ENCODE measurements around the gene DLG1.

DLG1 gene

DNA sequence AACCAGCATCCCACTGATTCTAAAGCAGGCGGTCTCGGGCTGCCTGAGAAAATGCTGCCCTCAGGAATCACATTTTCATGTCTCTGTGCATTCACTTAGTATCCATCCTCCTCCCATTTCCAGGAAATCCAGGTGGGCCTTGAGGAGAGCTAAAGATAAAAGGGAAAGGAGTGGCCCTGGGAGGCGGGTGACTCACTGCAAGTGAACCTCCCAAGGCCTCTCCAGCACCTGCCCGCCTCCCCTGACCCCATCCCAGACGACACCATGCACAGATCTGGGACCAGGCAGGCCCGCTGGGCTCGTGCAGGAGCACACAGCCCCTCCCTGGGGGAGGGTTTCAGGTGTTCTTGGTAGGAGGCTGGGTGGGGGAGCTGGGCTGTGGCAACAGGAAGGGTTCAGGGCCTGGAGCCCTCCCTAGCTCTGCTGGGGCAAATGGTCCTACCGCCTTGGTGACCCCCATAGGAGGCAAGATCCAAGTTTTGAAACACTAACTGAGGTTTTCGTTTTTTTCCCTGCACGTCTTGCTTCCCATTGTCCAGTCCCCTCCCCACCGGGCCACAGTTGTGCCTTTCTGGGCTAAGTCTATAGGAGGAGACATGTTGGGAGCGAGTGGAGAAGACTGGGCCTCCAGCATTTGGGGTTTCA, 291.0 kb downstream of the DLG1 start:
- TF ChIP-seq FOXP2 (optimal IDR thresholded peaks at IDR 0.05; ENCODE audit: borderline replicate concordance, extremely low read depth, extremely low read length, insufficient read depth), result no peak

DNA sequence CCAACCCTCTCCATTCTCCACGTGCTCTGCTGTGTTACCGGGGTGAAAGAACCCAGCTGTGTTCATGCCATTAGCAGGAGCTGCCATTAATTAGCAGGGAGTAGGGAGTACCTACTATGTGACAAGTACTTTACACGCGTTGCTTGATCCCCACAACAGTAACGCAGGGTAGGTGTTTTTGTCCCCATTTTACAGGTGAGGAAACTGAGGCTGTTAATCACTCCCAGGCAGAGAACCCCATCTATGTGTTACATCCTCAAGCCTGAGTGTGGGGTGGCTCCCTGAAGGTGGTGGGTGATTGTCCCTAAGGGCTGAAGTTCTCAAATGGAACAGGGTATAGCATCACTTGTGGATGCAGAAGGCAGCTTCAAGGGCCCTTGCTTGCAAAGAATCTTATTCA, 291.6 kb downstream of the DLG1 start:
- TF ChIP-seq FOXP2 (optimal IDR thresholded peaks at IDR 0.05; ENCODE audit: borderline replicate concordance, extremely low read depth, extremely low read length, insufficient read depth), result no peak
- TF ChIP-seq, protein P1, sequence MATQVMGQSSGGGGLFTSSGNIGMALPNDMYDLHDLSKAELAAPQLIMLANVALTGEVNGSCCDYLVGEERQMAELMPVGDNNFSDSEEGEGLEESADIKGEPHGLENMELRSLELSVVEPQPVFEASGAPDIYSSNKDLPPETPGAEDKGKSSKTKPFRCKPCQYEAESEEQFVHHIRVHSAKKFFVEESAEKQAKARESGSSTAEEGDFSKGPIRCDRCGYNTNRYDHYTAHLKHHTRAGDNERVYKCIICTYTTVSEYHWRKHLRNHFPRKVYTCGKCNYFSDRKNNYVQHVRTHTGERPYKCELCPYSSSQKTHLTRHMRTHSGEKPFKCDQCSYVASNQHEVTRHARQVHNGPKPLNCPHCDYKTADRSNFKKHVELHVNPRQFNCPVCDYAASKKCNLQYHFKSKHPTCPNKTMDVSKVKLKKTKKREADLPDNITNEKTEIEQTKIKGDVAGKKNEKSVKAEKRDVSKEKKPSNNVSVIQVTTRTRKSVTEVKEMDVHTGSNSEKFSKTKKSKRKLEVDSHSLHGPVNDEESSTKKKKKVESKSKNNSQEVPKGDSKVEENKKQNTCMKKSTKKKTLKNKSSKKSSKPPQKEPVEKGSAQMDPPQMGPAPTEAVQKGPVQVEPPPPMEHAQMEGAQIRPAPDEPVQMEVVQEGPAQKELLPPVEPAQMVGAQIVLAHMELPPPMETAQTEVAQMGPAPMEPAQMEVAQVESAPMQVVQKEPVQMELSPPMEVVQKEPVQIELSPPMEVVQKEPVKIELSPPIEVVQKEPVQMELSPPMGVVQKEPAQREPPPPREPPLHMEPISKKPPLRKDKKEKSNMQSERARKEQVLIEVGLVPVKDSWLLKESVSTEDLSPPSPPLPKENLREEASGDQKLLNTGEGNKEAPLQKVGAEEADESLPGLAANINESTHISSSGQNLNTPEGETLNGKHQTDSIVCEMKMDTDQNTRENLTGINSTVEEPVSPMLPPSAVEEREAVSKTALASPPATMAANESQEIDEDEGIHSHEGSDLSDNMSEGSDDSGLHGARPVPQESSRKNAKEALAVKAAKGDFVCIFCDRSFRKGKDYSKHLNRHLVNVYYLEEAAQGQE (IDR thresholded peaks at IDR 0.05; ENCODE audit: insufficient read depth in 1 of 2, low read depth in 2 of 2, low read length in 2 of 2), result no peak
- no peak for TF ChIP-seq POLR2AphosphoS5 (IDR thresholded peaks at IDR 0.05; ENCODE audit: low read depth, low read length)
- TF ChIP-seq TAF1 (IDR thresholded peaks at IDR 0.05; ENCODE audit: borderline replicate concordance, insufficient read depth, low read length), result no peak
- TF ChIP-seq SIN3A (IDR thresholded peaks at IDR 0.05; ENCODE audit: borderline replicate concordance, insufficient read depth, low read length), result no peak

DNA sequence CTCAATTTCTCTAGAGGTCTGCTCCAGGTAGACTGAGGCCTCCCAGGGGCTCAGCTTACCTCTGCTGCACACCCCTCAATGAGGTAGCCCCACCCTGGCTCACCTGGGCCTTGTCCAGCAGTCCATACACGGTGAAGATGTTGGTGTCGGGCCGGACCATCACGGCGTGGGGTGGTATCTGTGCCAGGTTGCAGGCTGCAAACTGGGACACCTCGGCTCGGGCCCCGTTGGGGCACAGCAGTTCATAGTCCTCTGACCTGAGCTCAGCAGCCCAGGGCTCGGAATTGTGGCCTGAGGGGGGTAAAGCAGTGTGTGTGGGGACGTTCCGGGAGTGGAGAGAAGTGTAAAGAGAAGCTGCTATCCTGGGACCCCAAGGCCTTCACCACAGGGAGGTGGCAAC, 292.0 kb downstream of the DLG1 start:
- TF ChIP-seq SIN3A (IDR thresholded peaks at IDR 0.05; ENCODE audit: borderline replicate concordance, insufficient read depth, low read length) (no peak), POLR2AphosphoS5 (IDR thresholded peaks at IDR 0.05; ENCODE audit: low read depth, low read length) (no peak), TAF1 (IDR thresholded peaks at IDR 0.05; ENCODE audit: borderline replicate concordance, insufficient read depth, low read length) (no peak), FOXP2 (optimal IDR thresholded peaks at IDR 0.05; ENCODE audit: borderline replicate concordance, extremely low read depth, extremely low read length, insufficient read depth) (no peak)
- TF ChIP-seq, protein P1 (IDR thresholded peaks at IDR 0.05; ENCODE audit: insufficient read depth in 1 of 2, low read depth in 2 of 2, low read length in 2 of 2), result no peak

DNA sequence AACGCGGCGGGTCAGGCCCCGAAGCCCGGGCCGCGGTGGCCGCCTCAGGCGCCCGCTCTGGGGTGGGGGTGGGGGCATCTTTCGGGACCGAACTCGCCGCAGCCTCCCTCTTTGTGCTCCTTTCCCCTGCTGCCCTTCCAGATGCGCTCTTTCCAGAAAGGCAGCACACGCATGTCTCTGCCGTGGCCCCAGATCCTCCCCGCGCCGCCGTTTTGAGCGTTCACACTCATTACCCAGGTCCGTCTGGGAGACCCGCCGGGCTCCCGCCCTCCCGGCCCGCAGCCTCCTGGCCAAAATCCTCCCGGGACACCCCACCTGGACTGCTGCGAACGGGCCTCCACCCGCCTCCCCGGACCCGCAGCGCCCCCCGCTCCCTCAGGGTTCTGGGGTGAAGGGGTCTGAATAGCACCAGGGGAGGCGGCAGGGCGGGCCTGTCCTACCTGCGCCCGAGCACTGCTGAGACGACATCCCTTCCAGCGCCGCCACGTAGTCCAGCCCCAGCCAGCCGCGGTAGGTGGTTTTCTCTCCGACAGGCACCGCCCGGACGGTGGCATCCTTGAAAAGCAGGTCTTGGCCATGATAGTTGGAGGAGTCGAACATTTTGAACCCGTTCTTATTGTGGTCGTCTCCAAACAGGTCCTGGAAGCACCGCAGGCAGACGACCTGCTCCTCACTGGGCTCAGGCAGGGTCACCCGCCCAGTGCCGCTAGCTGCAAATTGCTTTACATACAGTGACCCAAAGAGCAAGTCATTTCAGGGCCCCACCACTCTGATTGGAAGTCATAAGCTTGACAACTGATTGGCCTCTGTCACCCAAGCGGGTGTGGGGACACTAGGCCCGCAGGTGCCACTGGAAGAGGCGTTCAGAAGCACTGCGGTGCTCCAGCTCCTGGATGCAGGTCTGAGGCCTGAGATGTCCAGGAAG, 294.7 kb downstream of the DLG1 start:
- TF ChIP-seq SIN3A (IDR thresholded peaks at IDR 0.05; ENCODE audit: borderline replicate concordance, insufficient read depth, low read length), result no peak
- TF ChIP-seq, protein P1 (IDR thresholded peaks at IDR 0.05; ENCODE audit: insufficient read depth in 1 of 2, low read depth in 2 of 2, low read length in 2 of 2), result no peak
- TF ChIP-seq TAF1 (IDR thresholded peaks at IDR 0.05; ENCODE audit: borderline replicate concordance, insufficient read depth, low read length), result no peak
- TF ChIP-seq POLR2AphosphoS5 (IDR thresholded peaks at IDR 0.05; ENCODE audit: low read depth, low read length), result no peak

DNA sequence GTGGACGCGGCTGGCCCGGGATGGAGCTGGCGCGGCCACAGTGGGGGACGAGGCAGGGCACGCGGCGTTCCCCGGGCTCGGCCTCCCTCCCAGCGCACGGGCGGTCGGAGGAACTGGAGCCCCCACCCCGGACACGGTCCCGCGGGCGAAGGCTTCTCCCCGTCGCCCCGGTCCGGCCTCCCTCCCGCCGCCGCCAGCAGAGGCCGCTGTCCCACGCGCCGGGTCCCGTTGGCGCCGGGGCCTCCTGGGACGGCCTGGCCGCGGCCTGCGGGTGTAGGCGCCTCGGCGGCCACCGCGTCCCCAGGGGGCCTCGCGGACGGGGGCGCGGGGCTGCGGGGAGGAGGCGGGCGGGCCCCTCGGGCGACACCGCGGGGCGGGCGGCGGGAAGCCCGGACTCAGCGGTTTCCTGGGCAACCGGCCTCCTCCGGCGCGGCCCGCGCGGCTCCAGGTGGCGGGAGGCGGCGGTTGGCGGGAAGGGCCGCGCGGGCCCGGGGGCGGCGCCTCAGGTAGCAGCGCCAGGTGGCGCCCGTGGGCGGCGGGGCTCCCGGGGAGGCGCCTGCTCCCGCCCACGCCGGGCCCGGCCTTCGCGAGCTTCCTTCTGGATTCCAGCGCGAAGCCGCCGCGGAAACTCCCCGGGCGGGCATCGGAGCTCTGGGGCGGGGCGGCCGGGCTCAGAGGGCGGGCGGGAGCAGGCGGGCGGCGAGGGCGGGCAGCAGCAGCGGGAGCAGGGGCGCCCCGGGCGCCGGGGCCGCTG, 295.5 kb downstream of the DLG1 start:
- TF ChIP-seq FOXP2 (optimal IDR thresholded peaks at IDR 0.05; ENCODE audit: borderline replicate concordance, extremely low read depth, extremely low read length, insufficient read depth), result peak; percentile 46
- no peak for TF ChIP-seq SIN3A (IDR thresholded peaks at IDR 0.05; ENCODE audit: borderline replicate concordance, insufficient read depth, low read length)
